ENCODE data around the gene BRI3.

GRCh38 chr7:98335411-98335977, 54.0 kb downstream of the BRI3 start:
- TF ChIP-seq CTCF (IDR thresholded peaks at IDR 0.05) = no peak
- TF ChIP-seq POLR2A (IDR thresholded peaks at IDR 0.05) = no peak
